Stimulated activated CD4-positive, alpha-beta T cell treated with anti-CD3 and anti-CD28 coated beads, Interleukin-12 subunit alpha, Interleukin-12 subunit beta, amount 100 ng/mL, for 4 hours (primary cell): ENCODE data around the gene HOXC6.

Source experiments
- DNase-seq: peaks from one replicate; pipeline ENCODE4 v3.0.0-alpha.2; 2020

Gene HOXC6

DNA sequence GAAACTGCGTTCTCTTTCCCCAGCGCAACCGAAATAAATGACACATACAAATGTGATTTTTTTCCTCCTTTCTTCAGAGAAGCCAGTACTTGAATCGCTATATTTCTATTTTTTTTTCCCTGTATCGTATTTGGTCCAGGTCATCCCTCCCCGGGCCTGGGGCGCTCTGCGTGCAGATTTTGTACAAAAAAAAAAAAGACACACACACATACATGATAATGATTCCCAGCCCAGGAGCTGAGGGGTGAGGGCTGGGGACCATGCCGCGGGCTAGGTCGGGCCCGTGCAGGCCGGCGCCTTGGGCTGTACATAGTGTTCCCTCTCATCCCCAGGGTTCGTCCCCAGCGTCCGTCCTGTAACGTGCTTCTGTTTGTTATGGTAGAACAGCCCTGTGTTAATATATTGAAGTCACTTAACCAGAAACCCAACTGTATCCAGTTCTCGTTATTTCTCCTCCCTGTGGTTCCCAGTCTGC is 25.3 kb upstream of the HOXC6 start:
- no peak for DNase-seq

DNA sequence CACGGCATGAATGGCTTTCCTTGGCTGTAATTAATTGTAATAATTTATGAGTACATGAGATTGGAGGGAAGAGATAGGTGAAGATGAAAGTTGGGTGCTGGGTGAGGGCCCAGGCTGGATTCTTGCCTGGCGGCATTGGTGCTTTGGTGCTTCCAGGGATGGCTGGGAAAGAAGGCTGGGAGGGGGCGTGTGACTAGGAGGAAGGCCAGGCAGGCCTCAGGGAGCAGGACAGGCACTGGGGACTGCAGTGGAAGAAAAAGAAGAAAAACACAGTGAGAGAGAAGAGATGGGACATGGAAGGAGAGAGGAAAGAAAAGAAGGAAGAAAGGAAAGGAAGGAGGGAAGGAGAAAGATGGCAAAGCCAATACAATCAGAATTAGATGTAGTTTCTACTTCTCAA is 24.6 kb upstream of the HOXC6 start:
- DNase-seq = no peak

GRCh38 chr12:54004063-54004840 is 24.0 kb upstream of the HOXC6 start:
- no peak for DNase-seq

DNA sequence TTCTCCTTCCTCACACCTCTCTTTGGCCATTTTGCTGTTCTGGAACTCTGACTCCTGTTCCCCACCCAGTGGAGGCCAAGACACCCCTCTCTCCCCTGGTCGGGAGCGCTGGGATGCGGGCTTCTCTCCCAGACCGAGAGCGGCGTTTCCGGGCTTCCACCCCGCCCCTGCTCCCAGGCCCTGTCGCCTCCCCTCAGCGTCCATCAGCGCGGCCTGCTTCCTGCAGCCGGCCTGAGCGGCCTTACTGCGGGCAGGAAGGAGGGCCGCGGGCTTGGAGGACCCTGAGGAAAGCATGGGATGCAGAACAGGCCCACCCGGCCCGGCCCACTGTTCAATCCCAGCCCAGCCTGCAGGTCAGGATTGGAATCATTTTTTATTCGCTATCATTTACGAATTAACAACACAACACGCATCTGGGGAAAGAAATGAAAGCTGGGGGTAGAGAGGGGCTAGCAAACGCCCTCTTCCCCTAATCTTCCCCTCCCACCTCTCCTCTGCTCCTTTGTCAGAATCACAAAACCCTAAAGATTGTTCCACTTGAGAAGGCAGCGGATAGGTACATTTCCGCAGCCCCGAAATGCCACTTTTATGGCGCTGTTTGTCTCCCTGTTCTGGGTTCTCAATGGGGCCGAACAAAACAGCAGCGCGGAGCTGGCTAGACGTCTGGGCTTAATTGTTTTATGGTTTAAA is 23.3 kb upstream of the HOXC6 start:
- DNase-seq = no peak

DNA sequence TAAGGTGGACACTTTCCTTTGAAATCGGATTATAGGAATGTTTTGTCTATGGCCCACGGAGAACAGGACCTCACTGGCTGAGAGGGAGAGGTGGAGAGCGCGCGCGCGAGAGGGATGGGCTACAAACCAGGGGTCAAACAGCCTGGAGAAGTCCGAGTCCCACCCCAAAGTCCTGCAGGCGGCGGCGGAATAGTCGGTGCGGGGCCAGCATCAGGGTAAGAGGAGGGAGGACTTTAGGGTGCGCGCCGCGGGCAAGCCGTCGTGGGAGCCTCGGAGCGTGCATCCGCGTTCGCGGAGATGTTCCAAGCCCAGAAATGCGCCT is 22.7 kb upstream of the HOXC6 start:
- DNase-seq = no peak

- DNase-seq = peak; percentile 85
These were observed 22.2 kb upstream of the HOXC6 start for GRCh38 chr12:54005853-54006558.

GRCh38 chr12:54006559-54007220 is 21.6 kb upstream of the HOXC6 start:
- DNase-seq = no peak

- DNase-seq = no peak
These were observed 20.5 kb upstream of the HOXC6 start for GRCh38 chr12:54007538-54008259.

DNA sequence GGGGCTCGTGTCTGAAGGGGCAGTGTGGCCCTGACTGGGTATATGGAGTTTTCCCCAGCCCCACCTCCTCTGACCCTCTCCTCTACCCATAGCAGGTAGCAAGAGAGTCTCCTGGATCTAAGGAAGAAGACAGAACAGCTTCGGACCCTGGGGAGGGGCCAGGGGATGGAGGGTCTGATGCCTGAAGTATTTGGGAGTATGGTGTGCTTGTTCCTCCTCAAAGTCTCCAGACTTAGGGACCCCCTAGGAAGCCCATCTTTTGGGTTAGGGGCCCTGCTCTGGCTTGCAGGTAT is 20.0 kb upstream of the HOXC6 start:
- no peak for DNase-seq

DNA sequence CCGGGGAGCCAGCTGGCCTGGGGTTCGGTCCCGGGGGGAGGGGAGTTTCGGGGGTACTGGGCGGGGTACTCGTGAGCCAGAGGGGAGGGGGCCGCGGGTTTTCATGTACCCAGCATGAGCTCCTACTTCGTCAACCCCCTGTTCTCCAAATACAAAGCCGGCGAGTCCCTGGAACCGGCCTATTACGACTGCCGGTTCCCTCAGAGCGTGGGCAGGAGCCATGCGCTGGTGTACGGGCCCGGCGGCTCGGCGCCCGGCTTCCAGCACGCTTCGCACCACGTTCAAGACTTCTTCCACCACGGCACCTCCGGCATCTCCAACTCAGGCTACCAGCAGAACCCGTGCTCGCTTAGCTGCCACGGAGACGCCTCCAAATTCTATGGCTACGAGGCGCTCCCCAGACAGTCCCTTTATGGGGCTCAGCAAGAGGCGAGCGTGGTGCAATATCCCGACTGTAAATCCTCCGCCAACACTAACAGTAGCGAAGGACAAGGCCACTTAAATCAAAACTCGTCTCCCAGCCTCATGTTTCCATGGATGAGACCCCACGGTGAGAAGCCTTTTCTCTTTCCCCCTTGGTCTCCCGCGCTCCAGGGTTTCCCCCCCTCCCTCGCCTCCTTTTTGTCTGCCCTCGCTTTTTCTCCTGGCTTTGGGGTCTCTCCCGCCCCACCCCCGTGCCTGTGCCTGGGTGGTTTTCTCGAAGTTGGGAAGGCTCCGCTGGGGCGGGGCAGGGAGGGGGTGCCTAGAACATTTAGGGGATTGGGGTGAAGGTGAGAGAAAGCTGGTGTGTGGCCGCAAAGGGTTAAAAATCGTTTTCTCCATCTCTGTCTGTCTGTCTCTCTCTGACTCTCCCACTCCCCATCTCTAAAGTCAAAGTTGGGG is 18.8 kb upstream of the HOXC6 start:
- DNase-seq = no peak

DNA sequence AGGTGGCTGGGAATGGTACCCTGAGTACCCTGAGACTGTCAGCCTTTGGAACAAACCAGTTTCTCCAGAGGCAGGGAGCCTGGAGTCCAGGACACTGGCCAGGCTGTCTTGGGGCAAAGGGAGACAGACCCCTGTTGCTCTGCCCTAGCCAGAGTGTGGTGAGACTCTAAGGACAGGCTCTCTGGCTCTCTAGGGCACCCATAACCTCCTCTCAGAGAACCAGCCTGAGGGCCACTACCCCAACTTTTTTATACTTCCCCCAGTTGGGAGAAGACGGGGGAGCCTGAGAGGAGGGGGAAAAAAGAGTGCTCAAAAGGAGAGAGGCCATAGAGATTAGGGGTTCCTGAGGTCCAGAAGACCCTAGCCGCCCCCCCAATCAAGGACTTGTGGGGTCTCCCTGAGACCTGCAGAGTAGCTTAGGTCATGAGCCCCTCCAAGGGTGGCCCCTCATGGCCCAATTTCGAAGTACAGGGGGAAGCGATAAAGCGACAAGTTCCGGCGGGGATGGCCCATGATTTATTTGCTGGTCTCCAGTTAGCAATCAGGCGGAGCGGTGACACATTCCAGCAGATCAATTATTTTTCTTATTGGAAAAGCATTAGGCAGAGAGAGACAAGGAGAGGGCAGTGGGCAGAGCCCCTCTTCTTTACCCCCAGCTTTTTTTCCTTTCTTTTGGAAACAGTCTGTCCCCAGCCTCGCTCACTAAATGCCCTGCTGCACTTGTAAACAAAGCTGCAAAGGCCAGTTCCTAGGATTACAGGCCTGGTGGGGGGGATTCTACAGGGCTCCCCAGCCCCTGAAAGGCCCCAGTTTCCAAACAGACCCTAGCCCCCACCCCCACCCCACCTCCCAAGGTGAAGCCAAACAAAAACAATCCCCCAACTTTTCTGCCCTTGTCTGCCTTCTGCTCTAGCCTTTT is 17.9 kb upstream of the HOXC6 start:
- no peak for DNase-seq

DNA sequence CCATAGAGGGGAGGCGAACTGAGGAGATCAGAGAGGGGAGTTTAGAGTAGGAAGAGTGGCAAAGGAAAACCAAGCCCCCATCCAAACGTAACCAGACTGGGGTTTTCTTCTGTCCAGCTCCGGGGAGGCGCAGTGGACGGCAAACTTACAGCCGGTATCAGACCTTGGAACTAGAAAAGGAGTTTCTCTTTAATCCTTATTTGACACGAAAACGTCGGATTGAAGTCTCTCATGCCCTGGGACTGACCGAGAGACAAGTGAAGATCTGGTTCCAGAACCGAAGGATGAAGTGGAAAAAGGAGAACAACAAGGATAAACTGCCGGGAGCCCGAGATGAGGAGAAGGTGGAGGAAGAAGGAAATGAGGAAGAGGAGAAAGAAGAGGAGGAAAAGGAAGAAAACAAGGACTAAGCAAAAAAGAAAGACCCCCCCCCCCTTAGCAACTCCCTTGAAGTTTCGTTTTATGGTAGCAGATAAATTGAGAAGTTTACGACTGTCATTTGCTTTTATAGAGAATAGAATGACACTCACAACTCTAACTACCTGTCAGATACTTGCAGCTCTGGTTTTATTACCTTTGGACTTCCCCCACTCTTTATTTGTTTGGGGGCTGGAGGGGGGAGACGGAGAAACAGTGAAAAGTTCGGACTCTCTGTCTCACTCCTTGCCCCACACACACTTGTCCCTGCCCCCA is 17.1 kb upstream of the HOXC6 start:
- DNase-seq = no peak

DNA sequence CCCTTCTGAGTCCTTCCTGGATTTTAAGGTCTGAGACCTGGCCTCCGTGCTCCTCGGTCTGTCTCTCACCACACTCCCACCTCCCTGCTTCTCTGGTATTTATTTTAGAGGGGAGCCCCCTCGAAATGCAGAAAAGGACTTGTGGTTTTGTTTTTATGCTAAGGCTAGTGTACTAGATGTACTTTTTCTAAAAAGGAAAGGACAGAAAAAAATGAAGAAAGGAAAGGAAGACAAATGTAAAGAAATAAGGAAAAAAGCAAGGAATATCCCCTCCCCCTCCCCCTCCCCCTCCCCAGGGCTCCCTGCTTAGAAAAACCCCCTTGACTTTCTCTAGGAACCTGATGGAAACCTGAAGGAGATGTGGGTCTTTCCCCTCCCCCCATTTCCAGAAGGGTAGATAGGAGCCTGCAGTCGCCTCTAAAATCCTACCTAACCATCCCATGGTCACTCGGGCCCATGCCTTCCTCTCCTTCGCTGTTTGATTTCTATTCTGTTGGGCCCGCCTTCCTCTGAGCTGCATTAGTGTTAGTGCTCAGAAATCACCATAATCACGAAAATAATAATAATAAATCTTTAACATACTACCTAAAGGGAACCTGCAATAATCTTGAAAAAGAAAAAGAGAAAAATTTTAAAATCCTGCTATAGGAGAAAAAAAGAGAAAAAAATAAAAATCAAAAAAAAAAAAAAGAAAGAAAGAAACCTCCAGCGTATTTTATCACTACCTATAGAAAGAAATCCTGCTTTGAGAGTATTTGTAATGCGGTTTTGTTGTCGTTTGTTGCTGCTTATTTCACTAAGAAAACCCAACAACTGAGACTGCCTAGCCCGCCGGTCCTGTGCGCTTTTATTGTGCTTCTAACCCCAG is 16.3 kb upstream of the HOXC6 start:
- DNase-seq = no peak

DNA sequence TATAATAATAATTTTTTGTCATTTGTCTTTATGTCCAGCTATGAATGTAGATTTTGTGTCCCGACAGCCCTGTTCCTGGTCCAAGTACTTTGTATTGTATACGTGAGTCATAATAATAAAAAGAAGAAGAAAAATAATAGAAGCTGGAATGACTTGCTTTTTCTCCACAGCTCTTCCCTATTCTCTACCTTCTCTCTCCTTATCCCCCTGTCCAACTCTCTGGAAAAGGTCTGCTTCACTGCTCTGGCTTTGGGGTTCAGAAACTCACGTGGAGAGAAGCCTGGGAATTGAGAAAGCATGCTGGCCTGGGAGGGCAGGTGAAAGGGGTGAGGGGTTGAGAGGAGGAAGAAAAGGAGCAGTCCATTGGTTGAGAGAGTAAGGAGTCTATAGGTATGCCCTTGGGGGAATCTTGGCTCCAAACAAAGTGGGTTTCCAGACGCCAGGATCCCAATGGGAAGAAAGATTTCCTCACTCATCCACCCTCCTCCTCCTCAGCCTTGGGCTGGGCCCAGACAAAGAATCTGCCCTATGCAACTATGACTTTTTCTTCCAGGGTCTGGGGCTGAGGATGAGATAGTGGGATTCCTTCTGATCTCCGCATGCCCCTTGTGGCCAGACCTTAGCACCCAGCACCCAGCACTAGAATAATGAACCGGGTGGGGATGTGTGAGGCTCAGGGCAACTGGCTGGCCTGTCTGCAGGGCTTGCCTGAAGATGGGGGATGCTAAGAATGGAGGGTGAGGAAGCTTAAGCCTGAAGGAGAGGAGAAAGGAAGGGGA is 15.4 kb upstream of the HOXC6 start:
- no peak for DNase-seq

GRCh38 chr12:54014377-54015017 is 13.7 kb upstream of the HOXC6 start:
- no peak for DNase-seq

GRCh38 chr12:54015018-54015931 is 13.0 kb upstream of the HOXC6 start:
- no peak for DNase-seq

- no peak for DNase-seq
These were observed 12.2 kb upstream of the HOXC6 start for GRCh38 chr12:54016051-54016450.
